Vagina (tissue), 2 donors: Measurements from ENCODE around the gene GATAD2A. TPM values are rescaled to one million over a fixed set of nuclear protein-coding genes. Genes with fewer than 3 reads are reported as not detected.
A peak's percentile ranks its signal among the peaks of the same experiment; 100 is the strongest.
"Not testable (repeated sequence)": the region's sequence is repeated elsewhere in the genome, so short reads cannot be mapped to it uniquely, and the experiment has no call there.

ENCODE experiments used
- DNase-seq, 2 donors: peaks; one replicate each; pipeline ENCODE4 v3.0.0-alpha.2; 2017; ENCODE audit errors: extremely low spot score in 2 of 2
- H3K27ac ChIP-seq: fragments of 200-600 bp; sonication (generic); one replicate; pipeline ENCODE4 v1.5.1; 2019
- H3K27me3 ChIP-seq: fragments of 200-600 bp; sonication (generic); one replicate; pipeline ENCODE4 v1.5.1; 2019
- H3K36me3 ChIP-seq, 2 donors: fragments of 200-600 bp; sonication (generic); one replicate each; pipeline ENCODE4 v1.5.1; 2017 to 2019
- H3K4me1 ChIP-seq: fragments of 200-600 bp; sonication (generic); one replicate; pipeline ENCODE4 v1.5.1; 2019
- H3K4me3 ChIP-seq, 2 donors: fragments of 200-600 bp; sonication (generic); 1 replicate in 1 of 2; 2 replicates in 1 of 2; pipeline ENCODE4 v1.5.1; 2016 to 2019
- H3K9me3 ChIP-seq: fragments of 200-600 bp; sonication (generic); one replicate; pipeline ENCODE4 v1.5.1; 2019
- POLR2A ChIP-seq, 2 donors: fragments of 450-650 bp; IDR thresholded peaks; one replicate each; pipeline ENCODE4 v1.6.1; 2017; ENCODE audit warnings: antibody characterized with exemption in 2 of 2, mild to moderate bottlenecking in 2 of 2, moderate library complexity in 2 of 2
- POLR2AphosphoS5 ChIP-seq, 2 donors: sonication (generic); formaldehyde crosslinking; IDR thresholded peaks; one replicate each; pipeline ENCODE4 v1.9.0; 2017; ENCODE audit warnings: antibody characterized with exemption in 2 of 2, mild to moderate bottlenecking in 2 of 2, low read depth in 1 of 2; ENCODE audit not compliant: insufficient read depth in 1 of 2
- intact Hi-C: fragments of 100-400 bp; cut with DNase I; formaldehyde crosslinking; loops from one replicate; pipeline ENCODE4 v1.15.1; 2023
- total RNA-seq: library from RNA; depleted of rRNA; stranded (reverse); fragments of >200 nt; gene quantifications from one replicate; pipeline ENCODE4 v1.2.3, GENCODE V29; 2016
- TF ChIP-seq, protein P1 (sequence below), 3 experiments: fragments of 450-650 bp in 2 of 3; fragments of 200-600 bp in 1 of 3; sonication (generic) in 1 of 3; IDR thresholded peaks; one replicate each; pipeline ENCODE4 v1.5.1; 2017 to 2019; ENCODE audit warnings: antibody characterized with exemption in 3 of 3, mild to moderate bottlenecking in 2 of 3, moderate library complexity in 2 of 3

GATAD2A gene
- total RNA-seq, 1 donor from 2014 or later = 49.6 TPM

DNA sequence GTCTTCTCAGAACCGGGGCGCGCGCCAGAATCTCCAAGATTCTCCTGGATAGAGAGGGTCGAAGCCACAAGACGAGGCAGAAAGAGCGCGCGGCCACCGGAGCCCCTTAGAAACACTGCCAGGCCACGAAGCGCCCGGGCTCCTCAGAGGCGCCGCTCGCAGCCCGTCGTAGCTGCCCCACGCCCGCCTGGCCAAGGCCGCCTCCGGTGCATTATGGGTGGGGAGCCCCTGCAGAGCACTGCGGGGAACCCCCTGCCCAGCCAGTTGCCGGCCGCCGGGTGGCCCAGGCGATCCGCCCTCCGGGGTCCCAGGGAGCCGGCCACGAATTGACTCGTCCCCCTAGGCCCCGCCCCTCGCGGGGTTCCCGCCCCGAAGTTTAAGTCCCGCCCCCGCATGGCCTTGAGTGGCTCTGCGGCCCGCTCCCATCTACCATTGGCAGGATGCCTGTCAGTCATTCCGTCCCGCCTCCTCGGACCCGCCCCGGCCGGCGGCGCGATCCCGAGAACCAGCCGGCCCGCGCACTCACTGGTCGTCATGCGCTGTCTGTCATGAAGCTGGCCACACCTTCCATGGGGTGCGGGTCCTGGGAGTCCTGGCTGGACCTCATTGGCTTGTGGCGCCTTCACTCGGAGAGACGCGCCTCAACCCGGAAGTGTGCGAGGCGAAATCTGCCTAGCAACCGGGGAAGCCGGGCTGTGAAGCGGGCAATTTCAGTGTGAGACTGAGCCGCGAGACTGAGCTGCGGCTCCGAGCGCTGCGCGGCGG lies 20.2 kb upstream of the GATAD2A start:
- Histone ChIP-seq H3K4me3 (peak overlapping the region; percentile 66 to 98), H3K36me3 (no peaks in the 10 kb centered on the region), H3K27ac (peak overlapping the region; percentile 87), H3K9me3 (no peaks in the 10 kb centered on the region), H3K27me3 (no peaks in the 10 kb centered on the region), H3K4me1 (peaks cover 53% of the 10 kb centered on the region)
- peak; percentile 100 for DNase-seq
- intact Hi-C loops = no loop called here
- TF ChIP-seq POLR2A (IDR thresholded peaks at IDR 0.05) (peak in 1 of 2 donors; percentile 26), POLR2AphosphoS5 (IDR thresholded peaks at IDR 0.05; ENCODE audit: insufficient read depth in 1 of 2, low read depth in 1 of 2) (peak; percentile 83 to 94)
- TF ChIP-seq, protein P1, sequence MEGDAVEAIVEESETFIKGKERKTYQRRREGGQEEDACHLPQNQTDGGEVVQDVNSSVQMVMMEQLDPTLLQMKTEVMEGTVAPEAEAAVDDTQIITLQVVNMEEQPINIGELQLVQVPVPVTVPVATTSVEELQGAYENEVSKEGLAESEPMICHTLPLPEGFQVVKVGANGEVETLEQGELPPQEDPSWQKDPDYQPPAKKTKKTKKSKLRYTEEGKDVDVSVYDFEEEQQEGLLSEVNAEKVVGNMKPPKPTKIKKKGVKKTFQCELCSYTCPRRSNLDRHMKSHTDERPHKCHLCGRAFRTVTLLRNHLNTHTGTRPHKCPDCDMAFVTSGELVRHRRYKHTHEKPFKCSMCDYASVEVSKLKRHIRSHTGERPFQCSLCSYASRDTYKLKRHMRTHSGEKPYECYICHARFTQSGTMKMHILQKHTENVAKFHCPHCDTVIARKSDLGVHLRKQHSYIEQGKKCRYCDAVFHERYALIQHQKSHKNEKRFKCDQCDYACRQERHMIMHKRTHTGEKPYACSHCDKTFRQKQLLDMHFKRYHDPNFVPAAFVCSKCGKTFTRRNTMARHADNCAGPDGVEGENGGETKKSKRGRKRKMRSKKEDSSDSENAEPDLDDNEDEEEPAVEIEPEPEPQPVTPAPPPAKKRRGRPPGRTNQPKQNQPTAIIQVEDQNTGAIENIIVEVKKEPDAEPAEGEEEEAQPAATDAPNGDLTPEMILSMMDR (IDR thresholded peaks at IDR 0.05) = peak in 1 of 3 experiments; percentile 16

DNA sequence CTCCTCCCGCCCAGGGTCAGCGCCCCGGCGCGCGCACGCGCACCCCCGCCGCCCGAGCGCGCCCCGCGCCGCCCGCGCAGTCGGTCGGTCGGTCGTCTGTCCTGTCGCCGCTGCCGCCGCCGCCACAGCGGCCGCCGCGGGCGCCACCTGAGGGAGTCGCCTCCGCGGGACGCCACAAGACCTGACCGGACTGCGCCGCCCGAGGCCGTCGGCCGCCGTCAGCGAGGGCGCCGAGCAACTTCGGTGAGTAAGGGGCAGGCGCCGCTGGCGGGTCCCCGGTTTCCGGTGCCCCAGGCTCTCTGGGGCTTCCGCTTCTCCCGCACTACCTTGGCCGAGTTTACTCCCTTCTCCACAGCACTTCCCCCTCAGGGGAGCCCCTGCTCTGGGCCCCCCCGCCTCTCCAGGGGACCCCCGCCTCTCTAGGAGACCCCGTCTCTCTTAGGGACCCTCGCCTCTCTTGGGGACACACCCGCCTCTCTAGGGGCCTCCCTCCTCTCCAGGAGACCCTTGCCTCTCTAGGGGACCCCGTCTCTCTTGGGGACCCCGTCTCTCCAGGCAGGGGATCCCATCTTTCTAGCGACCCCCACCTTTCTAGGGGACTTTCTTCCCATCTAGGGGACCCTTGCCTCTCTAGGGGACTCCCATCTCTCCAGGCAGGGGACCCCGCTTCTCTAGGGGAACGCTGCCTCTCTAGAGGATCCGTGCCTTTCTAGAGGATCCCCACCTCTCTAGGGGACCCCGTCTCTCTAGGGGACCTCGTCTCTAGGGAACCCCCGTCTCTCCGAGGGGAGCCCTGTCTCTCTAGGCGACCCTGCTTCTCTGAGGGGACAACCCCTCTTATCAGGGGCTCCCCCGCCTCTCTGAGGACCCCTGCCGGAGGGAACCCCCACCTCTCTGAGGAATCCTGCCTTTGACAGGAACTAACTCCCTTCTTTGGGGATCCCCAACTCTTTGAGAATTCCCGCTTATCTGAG lies 19.3 kb upstream of the GATAD2A start:
- intact Hi-C loops = no loop called here
- peaks cover 60% of the 10 kb centered on the region for H3K4me1 ChIP-seq
- no peak for DNase-seq
- H3K27me3 ChIP-seq = no peaks in the 10 kb centered on the region
- no peaks in the 10 kb centered on the region for H3K9me3 ChIP-seq
- peak overlapping the region; percentile 85 for H3K27ac ChIP-seq
- H3K4me3 ChIP-seq = peak overlapping the region; percentile 66 to 98
- peak in 1 of 2 donors; percentile 22 for TF ChIP-seq POLR2A (IDR thresholded peaks at IDR 0.05)
- TF ChIP-seq, protein P1 (IDR thresholded peaks at IDR 0.05) = no peak
- H3K36me3 ChIP-seq = no peaks in the 10 kb centered on the region

DNA sequence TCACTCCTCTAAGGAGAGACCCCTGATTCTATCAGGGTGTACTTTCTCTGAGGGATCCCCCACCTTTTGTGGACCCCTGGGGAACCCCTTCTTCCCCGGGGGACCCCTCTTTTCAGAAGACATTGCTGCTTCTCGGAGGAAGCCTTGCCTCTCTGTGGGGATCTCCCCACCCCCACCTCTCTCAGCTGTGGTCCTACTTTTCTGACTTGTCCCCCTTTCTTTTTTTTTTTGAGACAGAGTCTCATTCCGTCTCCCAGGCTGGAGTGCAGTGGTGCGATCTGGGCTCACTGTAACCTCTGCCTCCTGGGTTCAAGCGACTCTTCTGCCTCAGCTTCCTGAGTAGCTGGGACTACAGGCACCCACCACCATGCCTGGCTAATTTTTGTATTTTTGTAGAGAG lies 18.4 kb upstream of the GATAD2A start:
- intact Hi-C loops = no loop called here
- no peak for DNase-seq
- H3K4me3 ChIP-seq = peak overlapping the region in 1 of 2 donors; percentile 98
- H3K4me1 ChIP-seq = peaks cover 60% of the 10 kb centered on the region
- TF ChIP-seq, protein P1 (IDR thresholded peaks at IDR 0.05) = no peak
- TF ChIP-seq POLR2A (IDR thresholded peaks at IDR 0.05) (no peak), POLR2AphosphoS5 (IDR thresholded peaks at IDR 0.05; ENCODE audit: insufficient read depth in 1 of 2, low read depth in 1 of 2) (no peak)
- H3K27ac ChIP-seq = peak overlapping the region; percentile 85
- no peaks in the 10 kb centered on the region for H3K9me3 ChIP-seq
- no peaks in the 10 kb centered on the region for H3K36me3 ChIP-seq
- no peaks in the 10 kb centered on the region for H3K27me3 ChIP-seq

DNA sequence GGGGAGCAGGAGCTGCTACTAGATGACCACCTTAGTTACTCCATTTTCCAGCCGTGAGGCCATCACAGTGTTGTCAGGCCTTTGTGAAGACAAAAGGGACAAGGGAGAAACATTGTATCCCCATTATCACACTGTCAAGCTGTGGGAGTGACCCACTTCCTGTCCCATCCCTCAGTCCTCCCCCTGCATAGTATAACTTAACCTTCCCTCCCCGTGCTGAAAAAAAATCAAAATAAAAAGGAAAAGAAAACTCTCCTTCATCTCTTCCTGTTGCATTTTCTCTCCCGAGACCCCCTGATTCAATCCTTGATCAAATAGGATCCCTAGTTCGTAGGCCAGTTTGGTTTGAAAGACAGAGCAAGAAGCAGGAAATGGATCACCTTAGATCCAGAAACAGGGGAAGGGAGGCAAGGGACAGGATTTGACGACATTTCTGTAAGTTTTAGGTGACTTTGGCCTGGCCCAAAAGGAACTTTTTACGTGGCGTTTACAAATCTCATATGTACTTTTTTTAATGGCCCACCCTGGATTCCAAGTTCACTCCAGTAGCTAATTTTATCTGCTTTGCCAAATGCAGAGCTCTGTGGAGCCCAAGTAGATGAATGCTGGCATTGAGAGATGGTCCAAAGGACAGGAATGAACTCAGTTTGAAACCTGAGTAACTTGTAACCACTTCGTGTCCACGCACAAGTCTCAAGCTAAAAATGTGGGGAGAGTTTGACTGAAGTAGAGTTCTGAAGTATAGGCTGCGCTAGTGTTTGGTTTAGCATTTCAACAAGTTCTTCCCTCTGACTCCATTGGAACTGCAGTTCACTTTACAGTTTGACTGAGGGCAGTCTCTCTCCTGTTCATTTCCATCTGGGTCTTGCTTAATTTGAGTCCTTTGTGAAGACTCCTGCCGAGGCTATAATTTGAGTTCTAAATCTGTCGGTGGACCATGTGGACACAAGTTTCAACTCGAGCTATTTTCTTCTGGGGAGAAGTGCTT lies 16.6 kb upstream of the GATAD2A start:
- no peaks in the 10 kb centered on the region for H3K9me3 ChIP-seq
- TF ChIP-seq, protein P1 (IDR thresholded peaks at IDR 0.05) = no peak
- no peak for TF ChIP-seq POLR2AphosphoS5 (IDR thresholded peaks at IDR 0.05; ENCODE audit: insufficient read depth in 1 of 2, low read depth in 1 of 2)
- no peak for TF ChIP-seq POLR2A (IDR thresholded peaks at IDR 0.05)
- no peaks in the 10 kb centered on the region for H3K36me3 ChIP-seq
- no peak overlapping the region for H3K4me3 ChIP-seq
- peak overlapping the region; percentile 20 for H3K27ac ChIP-seq
- intact Hi-C loops = no loop called here
- no peaks in the 10 kb centered on the region for H3K27me3 ChIP-seq
- peaks cover 64% of the 10 kb centered on the region for H3K4me1 ChIP-seq
- no peak for DNase-seq

DNA sequence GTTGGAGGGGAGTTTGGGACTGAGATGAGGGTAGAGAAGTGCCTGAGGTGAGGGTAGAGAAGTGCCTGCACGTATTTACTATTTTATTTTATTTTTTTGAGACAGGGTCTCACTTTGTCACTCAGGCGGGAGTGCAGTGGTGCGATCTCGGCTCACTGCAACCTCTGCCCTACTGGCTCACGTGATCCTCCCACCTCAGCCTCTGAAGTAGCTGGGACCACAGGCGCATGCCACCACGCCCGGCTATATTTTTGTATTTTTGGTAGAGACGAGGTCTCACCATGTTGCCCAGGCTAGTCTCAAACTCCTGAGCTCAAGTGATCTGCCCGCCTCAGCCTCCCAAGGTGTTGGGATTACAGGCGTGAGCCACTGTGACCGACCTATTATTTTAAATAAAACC lies 15.8 kb upstream of the GATAD2A start:
- H3K27me3 ChIP-seq, H3K36me3 ChIP-seq, intact Hi-C loops, H3K9me3 ChIP-seq, H3K4me3 ChIP-seq, H3K27ac ChIP-seq, DNase-seq: not testable (repeated sequence)
- peaks cover 67% of the 10 kb centered on the region for H3K4me1 ChIP-seq

DNA sequence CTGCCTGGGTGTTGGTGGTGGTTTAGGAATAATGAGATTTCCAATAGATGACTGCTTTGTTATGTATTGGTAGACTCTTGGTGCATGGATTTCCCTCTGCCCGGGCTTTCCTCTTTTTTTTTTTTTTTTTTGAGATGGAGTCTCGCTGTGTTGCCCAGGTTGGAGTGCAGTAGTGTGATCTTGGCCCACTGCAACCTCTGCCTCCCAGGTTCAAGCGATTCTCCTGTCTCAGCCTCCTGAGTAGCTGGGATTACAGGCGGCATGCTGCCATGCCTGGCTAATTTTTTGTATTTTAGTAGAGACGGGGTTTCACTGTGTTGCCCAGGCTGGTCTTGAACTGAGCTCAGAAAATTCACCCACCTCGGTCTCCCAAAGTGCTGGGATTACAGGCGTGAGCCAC lies 11.1 kb upstream of the GATAD2A start:
- intact Hi-C loops, H3K36me3 ChIP-seq, H3K27me3 ChIP-seq, H3K27ac ChIP-seq, H3K9me3 ChIP-seq, DNase-seq, H3K4me3 ChIP-seq: not testable (repeated sequence)
- H3K4me1 ChIP-seq = peaks cover 33% of the 10 kb centered on the region
